Skin epidermis (tissue), 12 donors: ENCODE results near the gene PDCD4.

Source experiments
- H3K27ac ChIP-seq, 21 experiments: fragments of 200-600 bp; sonication (generic) in 11 of 21; one replicate each; pipeline ENCODE4 v1.5.0; 2020; ENCODE audit warnings: mild to moderate bottlenecking in 3 of 21, inconsistent platforms in 2 of 21, moderate library complexity in 2 of 21
- H3K4me3 ChIP-seq, 7 experiments: fragments of 200-600 bp; sonication (generic) in 2 of 7; one replicate each; pipeline ENCODE4 v1.5.0; 2020; ENCODE audit warnings: inconsistent platforms in 2 of 7, mild to moderate bottlenecking in 2 of 7, moderate library complexity in 1 of 7

Gene PDCD4

DNA sequence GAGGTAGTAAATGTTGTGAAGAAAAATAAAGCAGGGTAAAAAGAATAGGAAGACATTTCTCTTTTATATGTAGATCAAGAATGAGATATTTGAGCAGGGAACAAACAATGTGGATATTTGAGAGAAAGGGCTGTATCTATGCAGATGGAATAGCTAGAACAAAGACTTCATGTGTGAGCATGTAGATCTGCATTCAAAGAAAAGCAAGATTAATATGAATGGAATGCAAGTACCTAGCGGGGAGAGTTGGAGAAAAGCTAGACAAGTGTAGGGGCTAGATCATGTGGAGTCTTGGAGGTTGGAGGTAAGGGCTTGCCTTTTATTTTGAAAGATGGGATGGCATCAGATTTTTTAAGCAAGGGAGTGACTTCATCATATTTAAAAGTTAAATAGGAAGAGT is 74.8 kb downstream of the PDCD4 start:
- Histone ChIP-seq H3K27ac (no peak overlapping the region), H3K4me3 (no peak overlapping the region)

DNA sequence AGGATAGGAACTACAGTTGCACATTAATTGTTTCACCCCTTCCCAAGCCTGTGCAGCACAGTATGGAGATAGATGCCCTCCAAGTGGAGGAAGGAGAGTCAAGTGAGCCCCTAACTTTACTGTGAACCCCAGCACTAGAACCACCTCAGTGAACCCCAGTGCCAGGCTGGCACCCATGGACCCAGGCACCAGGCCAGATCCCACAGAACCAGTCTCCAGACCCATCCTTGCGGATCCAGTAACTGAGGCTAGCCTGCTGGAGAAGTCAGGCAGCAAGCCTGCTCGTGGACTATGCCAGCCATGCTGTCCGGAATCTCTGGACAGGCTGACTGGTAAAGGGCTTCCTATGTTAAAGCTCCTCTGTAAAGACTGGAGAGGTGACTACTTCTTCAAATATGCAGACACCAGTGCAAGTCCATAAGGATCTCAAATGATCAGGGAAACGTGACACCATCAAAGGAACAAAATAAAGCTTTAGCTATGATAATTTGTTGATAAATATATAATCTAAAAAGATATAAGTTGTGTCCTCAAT is 75.4 kb downstream of the PDCD4 start:
- H3K27ac ChIP-seq: no peak overlapping the region

More for the DNA sequence above, 75.4 kb downstream of the PDCD4 start:
- H3K4me3 ChIP-seq: no peak overlapping the region
